CD14-positive monocyte (primary cell): Measurements from ENCODE around the gene PIKFYVE. TPM values are rescaled to one million over a fixed set of nuclear protein-coding genes. Genes with fewer than 3 reads are reported as not detected.
"Not testable (repeated sequence)": the region's sequence is repeated elsewhere in the genome, so short reads cannot be mapped to it uniquely, and the experiment has no call there.

Experiments used
- DNase-seq, 3 donors: peaks; one replicate each; pipeline ENCODE4 v3.0.0-alpha.2; 2011 to 2022
- H2AFZ ChIP-seq: 2 replicates; pipeline ENCODE4 v1.6.0; 2012; ENCODE audit warnings: mild to moderate bottlenecking, low read depth, low read length, inconsistent platforms; ENCODE audit not compliant: insufficient read depth, poor library complexity, severe bottlenecking
- H3K27ac ChIP-seq, 2 donors: 1 replicate in 1 of 2; 2 replicates in 1 of 2; pipeline ENCODE4 v1.5.1; 2012 to 2013; ENCODE audit warnings: low read length in 2 of 2, control low read depth in 1 of 2, inconsistent platforms in 1 of 2, low read depth in 1 of 2, mild to moderate bottlenecking in 1 of 2
- H3K27me3 ChIP-seq, 2 donors: one replicate each; pipeline versions ENCODE4 v1.6.0 to v1.6.1; 2011 to 2013; ENCODE audit warnings: low read length in 2 of 2; ENCODE audit not compliant: control insufficient read depth in 2 of 2, insufficient read depth in 2 of 2
- H3K36me3 ChIP-seq, 2 donors: replicated peaks in 1 of 2; 1 replicate in 1 of 2; 2 replicates in 1 of 2; pipeline versions ENCODE4 v1.5.1 to v1.6.1; 2012 to 2013; ENCODE audit warnings: low read length in 2 of 2, control low read depth in 1 of 2, inconsistent platforms in 1 of 2, mild to moderate bottlenecking in 1 of 2; ENCODE audit not compliant: insufficient read depth in 2 of 2, control insufficient read depth in 1 of 2
- H3K4me1 ChIP-seq, 2 donors: 1 replicate in 1 of 2; 2 replicates in 1 of 2; pipeline versions ENCODE4 v1.5.1 to v1.6.1; 2012 to 2013; ENCODE audit warnings: low read length in 2 of 2, control low read depth in 1 of 2, inconsistent platforms in 1 of 2, mild to moderate bottlenecking in 1 of 2, moderate library complexity in 1 of 2; ENCODE audit not compliant: insufficient read depth in 2 of 2, control insufficient read depth in 1 of 2
- H3K4me2 ChIP-seq: replicated peaks from 2 replicates; pipeline ENCODE3; 2012; ENCODE audit warnings: low read length, moderate library complexity, mild to moderate bottlenecking; ENCODE audit not compliant: poor library complexity, severe bottlenecking; ENCODE audit errors: extremely low read depth
- H3K4me3 ChIP-seq, 3 experiments: fragments of 200-600 bp in 1 of 3; sonication (generic) in 1 of 3; replicated peaks in 1 of 3; 1 replicate in 2 of 3; 2 replicates in 1 of 3; pipeline ENCODE4 v1.5.1; 2011 to 2013; ENCODE audit warnings: low read length in 3 of 3, mild to moderate bottlenecking in 3 of 3, control low read depth in 2 of 3, low read depth in 2 of 3, inconsistent platforms in 1 of 3, moderate library complexity in 1 of 3
- H3K79me2 ChIP-seq: 2 replicates; pipeline ENCODE4 v1.6.0; 2012; ENCODE audit warnings: mild to moderate bottlenecking, control low read depth, inconsistent platforms, low read length, moderate library complexity; ENCODE audit not compliant: insufficient read depth
- H3K9ac ChIP-seq: 2 replicates; pipeline ENCODE4 v1.6.0; 2017; ENCODE audit warnings: low read length, mild to moderate bottlenecking; ENCODE audit not compliant: insufficient read depth, poor library complexity, severe bottlenecking
- H3K9me3 ChIP-seq, 2 donors: replicated peaks in 1 of 2; 1 replicate in 1 of 2; 2 replicates in 1 of 2; pipeline versions ENCODE4 v1.5.1 to v1.6.1; 2012 to 2013; ENCODE audit warnings: low read length in 2 of 2, control low read depth in 1 of 2; ENCODE audit not compliant: control insufficient read depth in 1 of 2, insufficient read depth in 1 of 2
- H4K20me1 ChIP-seq: 2 replicates; pipeline ENCODE4 v1.6.0; 2012; ENCODE audit warnings: mild to moderate bottlenecking, low read length, control low read depth, moderate library complexity; ENCODE audit not compliant: insufficient read depth
- H3K27ac Mint-ChIP-seq, 7 donors: one replicate each; pipeline ENCODE4 v1.8.0; 2020; ENCODE audit warnings: mild to moderate bottlenecking in 7 of 7, mixed read lengths in 7 of 7, moderate library complexity in 6 of 7, inconsistent platforms in 2 of 7
- H3K27me3 Mint-ChIP-seq, 3 donors: one replicate each; pipeline ENCODE4 v1.8.0; 2021 to 2022; ENCODE audit warnings: low read depth in 3 of 3, mild to moderate bottlenecking in 3 of 3, mixed read lengths in 3 of 3, moderate library complexity in 3 of 3, inconsistent platforms in 1 of 3
- H3K36me3 Mint-ChIP-seq, 2 donors: one replicate each; pipeline ENCODE4 v1.8.0; 2020; ENCODE audit warnings: mixed read lengths in 2 of 2, inconsistent platforms in 1 of 2, mild to moderate bottlenecking in 1 of 2
- H3K4me1 Mint-ChIP-seq: one replicate; pipeline ENCODE4 v1.8.0; 2020; ENCODE audit warnings: mild to moderate bottlenecking, mixed read lengths
- H3K4me3 Mint-ChIP-seq, 2 donors: one replicate each; pipeline ENCODE4 v1.8.0; 2020; ENCODE audit warnings: mild to moderate bottlenecking in 2 of 2, mixed read lengths in 2 of 2, moderate library complexity in 1 of 2
- H3K9me3 Mint-ChIP-seq, 7 donors: one replicate each; pipeline ENCODE4 v1.8.0; 2020 to 2022; ENCODE audit warnings: mixed read lengths in 7 of 7, mild to moderate bottlenecking in 6 of 7, moderate library complexity in 6 of 7, inconsistent platforms in 2 of 7
- CTCF ChIP-seq: fragments of 200-600 bp; IDR thresholded peaks from one replicate; pipeline ENCODE4 v1.8.0; 2022; ENCODE audit warnings: antibody characterized with exemption, mild to moderate bottlenecking
- WGBS: methylation state at CpG from one replicate; pipeline ENCODE4 v1.1.5; 2013; ENCODE audit warnings: missing lambda C conversion rate; ENCODE audit not compliant: insufficient coverage; 5-methylcytosine and 5-hydroxymethylcytosine counted together
- intact Hi-C, 2 donors: fragments of 100-400 bp; cut with micrococcal nuclease; formaldehyde crosslinking; loops; one replicate each; pipeline versions ENCODE4 v1.15.0 to v1.15.1; 2023
- polyA plus RNA-seq, 3 donors: library from polyadenylated mRNA; depleted of rRNA in 1 of 3; unstranded in 2 of 3; stranded (reverse) in 1 of 3; fragments of 300-500 nt in 2 of 3; fragments of >200 nt in 1 of 3; fragmentation: Illumina TruSeq in 2 of 3; gene quantifications; 1 replicate in 2 of 3; 2 replicates in 1 of 3; pipeline ENCODE4 v1.2.3, GENCODE V29; 2012 to 2021

PIKFYVE gene
- polyA plus RNA-seq, 3 donors: 3.5 to 17.6 (median 6.2) TPM

- Mint-ChIP-seq H3K36me3 (no peaks in the 10 kb centered on the region), H3K9me3 (peaks cover 10 to 39% (median 34%) of the 10 kb centered on the region in 7 donors), H3K4me3 (no peak overlapping the region), H3K4me1 (no peaks in the 10 kb centered on the region), H3K27me3 (peaks cover 0 to 4% (median 2%) of the 10 kb centered on the region in 3 donors), H3K27ac (no peak overlapping the region)
- TF ChIP-seq CTCF: no peak
- Histone ChIP-seq H4K20me1 (no peaks in the 10 kb centered on the region), H3K9me3 (peaks cover 28% of the 10 kb centered on the region in 2 donors), H3K27me3 (no peaks in the 10 kb centered on the region), H3K4me1 (no peaks in the 10 kb centered on the region), H3K9ac (no peak overlapping the region), H3K4me2 (no peak overlapping the region), H3K36me3 (no peaks in the 10 kb centered on the region), H3K27ac (no peak overlapping the region), H3K4me3 (no peak overlapping the region), H3K79me2 (no peaks in the 10 kb centered on the region), H2AFZ (no peak overlapping the region)
- WGBS: no CpG with 5 or more reads among the region's 3 CpGs
- intact Hi-C loops: no loop called here
- no peak for DNase-seq
These were observed 126.2 kb downstream of the PIKFYVE start for GRCh38 chr2:208392300-208392699.

- peaks cover 10 to 36% (median 32%) of the 10 kb centered on the region in 7 donors for H3K9me3 Mint-ChIP-seq
- H3K4me2 ChIP-seq, H3K27ac ChIP-seq, intact Hi-C loops, H2AFZ ChIP-seq, H3K27me3 Mint-ChIP-seq, H3K4me3 Mint-ChIP-seq, H3K36me3 ChIP-seq, H3K4me1 ChIP-seq, H3K9ac ChIP-seq, H3K27ac Mint-ChIP-seq, H3K79me2 ChIP-seq, H3K4me1 Mint-ChIP-seq, H3K4me3 ChIP-seq, H4K20me1 ChIP-seq, H3K36me3 Mint-ChIP-seq, DNase-seq, H3K27me3 ChIP-seq: not testable (repeated sequence)
- H3K9me3 ChIP-seq: peaks cover 28% of the 10 kb centered on the region in 2 donors
- WGBS: no CpG with 5 or more reads among the region's 4 CpGs
These were observed 130.7 kb downstream of the PIKFYVE start for GRCh38 chr2:208396796-208397195.
